ENCODE data around the gene HLA-DQB1. TPM values are rescaled to one million over a fixed set of nuclear protein-coding genes. Genes with fewer than 3 reads are reported as not detected.
"Not testable (repeated sequence)": the region's sequence is repeated elsewhere in the genome, so short reads cannot be mapped to it uniquely, and the experiment has no call there.

HLA-DQB1 gene
- polyA plus RNA-seq, 4 donors = 4.4 to 8.3 (median 6.1) TPM

- not testable (repeated sequence) for DNase-seq (ENCODE audit: low read depth in 4 of 4, low spot score in 3 of 4)
Measured at GRCh38 chr6:32629793-32630192, 36.7 kb downstream of the HLA-DQB1 start.

- DNase-seq (ENCODE audit: low read depth in 4 of 4, low spot score in 3 of 4) = no peak
Measured at GRCh38 chr6:32627831-32628230, 38.6 kb downstream of the HLA-DQB1 start.

- no peak for DNase-seq (ENCODE audit: low read depth in 4 of 4, low spot score in 3 of 4)
Measured at GRCh38 chr6:32627249-32627648, 39.2 kb downstream of the HLA-DQB1 start.

DNA sequence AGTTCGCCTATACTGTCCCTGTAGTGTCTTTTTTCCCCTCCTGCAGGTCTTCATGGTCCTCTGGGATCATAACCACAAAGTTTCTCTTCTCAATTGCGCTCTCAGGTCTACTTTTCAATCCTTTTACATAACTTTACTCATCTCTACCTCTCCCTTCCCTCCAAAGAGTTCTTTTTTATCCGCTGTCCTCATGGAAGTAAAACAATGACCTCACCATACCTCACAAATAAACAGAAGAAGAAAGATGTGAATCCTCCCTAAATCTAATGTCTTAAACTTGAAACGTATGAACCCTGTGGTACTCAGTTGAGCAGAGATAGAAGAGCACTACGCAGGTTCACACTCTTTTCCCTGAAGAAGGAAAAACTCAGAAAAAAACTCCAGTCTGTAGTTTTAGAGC is 41.3 kb downstream of the HLA-DQB1 start:
- DNase-seq (ENCODE audit: low read depth in 4 of 4, low spot score in 3 of 4) = no peak

DNA sequence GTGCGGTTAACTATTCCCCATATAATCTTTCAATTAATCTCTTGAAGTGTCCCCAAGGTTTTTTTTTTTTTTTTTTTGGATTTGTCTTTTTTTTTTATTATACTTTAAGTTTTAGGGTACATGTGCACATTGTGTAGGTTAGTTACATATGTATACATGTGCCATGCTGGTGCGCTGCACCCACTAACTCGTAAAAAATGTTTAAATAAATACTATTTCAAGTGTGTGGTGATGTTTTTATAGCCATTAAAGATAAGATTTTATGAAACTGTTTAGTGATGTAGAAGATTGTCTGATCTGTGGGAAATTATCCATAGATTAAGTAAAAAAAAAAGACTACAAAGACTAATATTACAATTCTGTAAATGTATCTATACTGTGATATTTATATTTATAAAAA is 41.9 kb downstream of the HLA-DQB1 start:
- no peak for DNase-seq (ENCODE audit: low read depth in 4 of 4, low spot score in 3 of 4)

DNA sequence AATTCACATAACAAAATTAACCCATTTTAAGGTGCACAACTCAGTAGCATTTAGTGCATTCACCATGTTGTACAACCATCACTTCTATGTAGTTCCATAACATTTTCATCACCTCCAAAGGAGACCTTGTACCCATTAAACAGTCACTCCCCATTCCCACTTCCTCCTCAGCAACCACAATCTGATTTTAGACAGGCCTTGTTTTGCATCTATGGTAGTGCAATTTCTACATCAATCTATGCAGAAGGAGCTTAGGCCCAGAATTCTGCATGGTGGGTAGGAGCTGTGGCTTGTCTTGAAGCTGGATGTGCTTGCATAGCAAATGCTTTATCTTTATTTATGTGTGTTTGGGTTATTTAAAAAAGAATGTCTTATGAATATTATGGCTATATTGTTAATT is 42.8 kb downstream of the HLA-DQB1 start:
- no peak for DNase-seq (ENCODE audit: low read depth in 4 of 4, low spot score in 3 of 4)

- no peak for DNase-seq (ENCODE audit: low read depth in 4 of 4, low spot score in 3 of 4)
Measured at GRCh38 chr6:32622545-32623401, 43.7 kb downstream of the HLA-DQB1 start.

- DNase-seq (ENCODE audit: low read depth in 4 of 4, low spot score in 3 of 4) = no peak
Measured at GRCh38 chr6:32621372-32621771, 45.1 kb downstream of the HLA-DQB1 start.

DNA sequence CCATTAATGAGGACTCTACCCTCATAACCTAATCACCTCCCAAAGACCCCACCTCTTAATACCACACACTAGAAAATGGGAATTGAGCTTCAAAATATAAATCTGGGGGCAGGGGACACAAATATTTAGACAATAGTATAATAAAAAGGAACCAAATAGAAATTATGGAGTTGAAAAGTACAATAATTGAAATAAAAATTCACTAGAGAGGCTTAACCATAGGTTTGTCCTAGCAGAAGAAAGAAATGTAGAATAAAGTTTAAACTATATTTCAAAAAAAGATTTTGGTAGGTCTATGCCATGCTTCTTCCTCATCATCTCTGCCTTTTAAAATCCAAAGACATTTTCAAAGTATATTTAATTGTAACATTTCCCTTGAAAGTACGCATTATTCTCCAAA is 48.7 kb downstream of the HLA-DQB1 start:
- no peak for DNase-seq (ENCODE audit: low read depth in 4 of 4, low spot score in 3 of 4)

- no peak for DNase-seq (ENCODE audit: low read depth in 4 of 4, low spot score in 3 of 4)
Measured at GRCh38 chr6:32615885-32616532, 50.4 kb downstream of the HLA-DQB1 start.

DNA sequence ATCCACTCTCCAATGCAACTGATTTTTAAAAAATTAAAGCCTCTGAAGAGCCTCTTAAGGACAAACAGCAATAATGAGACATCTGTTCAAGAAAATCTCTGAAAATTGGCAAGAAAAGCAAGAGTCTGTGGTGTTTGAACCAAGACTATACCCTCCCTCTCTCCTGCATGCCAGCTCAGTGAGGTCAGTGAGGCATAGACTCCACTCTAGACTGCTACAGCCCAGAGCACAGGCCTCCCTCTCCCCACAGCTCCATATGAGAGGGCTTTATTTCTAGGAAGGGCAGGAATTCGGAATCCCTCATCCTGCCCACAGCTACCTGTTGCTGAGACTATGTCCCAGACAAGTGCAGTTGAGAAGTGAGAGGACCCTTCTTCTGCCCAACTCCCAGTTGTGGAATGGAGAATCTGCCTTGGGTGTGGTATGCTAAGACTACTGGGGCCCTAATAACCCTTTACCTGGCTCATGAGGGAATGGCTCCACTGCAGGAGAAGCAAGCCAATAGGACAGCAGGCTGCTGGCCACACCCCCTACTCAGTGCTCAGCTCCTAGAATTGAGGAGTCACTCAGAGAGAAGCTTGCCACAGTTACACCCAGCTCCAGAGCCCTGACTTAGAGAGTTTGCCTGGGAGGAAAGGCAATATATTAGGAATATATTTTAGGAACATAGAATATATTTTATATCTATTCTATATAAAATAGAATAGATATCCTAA is 51.9 kb downstream of the HLA-DQB1 start:
- no peak for DNase-seq (ENCODE audit: low read depth in 4 of 4, low spot score in 3 of 4)

DNA sequence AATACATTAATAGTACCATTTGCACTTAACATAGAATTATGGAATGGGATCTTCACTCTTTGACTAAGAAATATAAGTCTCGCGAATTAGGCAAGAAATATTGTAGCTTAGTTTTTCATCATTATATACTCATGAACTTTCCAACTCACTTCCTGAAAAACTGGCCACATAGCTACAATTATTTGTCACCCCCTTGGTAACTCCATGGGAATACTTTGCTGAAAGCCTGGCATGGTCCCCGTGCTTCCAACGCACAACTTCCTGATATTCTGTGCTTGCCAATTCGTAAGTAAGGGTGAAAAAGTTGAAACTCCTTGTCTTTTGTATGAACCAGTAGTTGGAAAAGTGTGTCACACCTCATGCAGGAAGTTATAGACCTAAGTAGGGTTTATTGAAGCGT is 53.0 kb downstream of the HLA-DQB1 start:
- no peak for DNase-seq (ENCODE audit: low read depth in 4 of 4, low spot score in 3 of 4)

GRCh38 chr6:32610682-32611296 is 55.7 kb downstream of the HLA-DQB1 start:
- DNase-seq (ENCODE audit: low read depth in 4 of 4, low spot score in 3 of 4) = no peak

DNA sequence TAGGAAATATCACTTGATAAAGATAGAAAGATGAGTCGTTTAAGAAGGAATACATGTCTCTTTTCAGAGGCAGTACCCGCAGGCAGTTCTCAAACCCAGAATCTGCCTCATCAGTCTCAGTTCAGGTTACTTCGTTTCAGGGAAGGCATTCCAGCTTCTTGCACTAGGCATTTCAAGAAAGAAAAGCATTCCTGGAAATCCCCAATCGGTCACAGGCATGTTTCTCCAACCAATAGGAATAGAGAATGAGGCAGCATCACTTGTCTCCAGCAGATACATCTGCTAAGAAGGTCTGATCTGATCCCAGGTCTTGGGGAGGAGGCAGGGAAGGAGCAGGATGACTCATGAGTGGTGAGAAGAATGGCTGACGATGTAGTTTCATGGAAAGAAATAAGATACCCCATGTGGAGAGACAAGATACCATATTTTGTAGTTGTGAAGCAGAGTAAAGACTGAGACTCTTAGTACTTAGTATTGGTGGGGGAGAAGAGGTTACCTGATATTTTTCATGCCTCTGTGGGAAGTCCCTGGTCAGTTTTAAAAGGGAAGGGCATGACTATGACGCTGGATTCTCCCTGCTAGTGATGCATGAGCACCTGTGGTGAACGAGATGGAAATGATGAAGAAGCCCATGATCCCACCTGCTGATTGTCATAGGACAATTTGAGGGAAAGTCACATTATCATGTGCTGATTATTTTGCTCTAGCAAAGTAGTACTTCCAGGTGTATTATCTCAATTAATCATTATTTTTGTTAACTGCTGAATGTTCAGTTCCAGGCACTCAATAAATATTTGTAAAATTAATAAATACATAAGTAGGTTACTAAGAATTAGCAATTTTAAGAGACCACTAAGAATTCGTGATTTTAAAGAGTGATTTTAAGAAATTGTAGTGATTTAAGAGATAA is 56.5 kb downstream of the HLA-DQB1 start:
- DNase-seq (ENCODE audit: low read depth in 4 of 4, low spot score in 3 of 4) = peak; percentile 72 to 78 (median 76)

Other genes starting within 250 kb of the HLA-DQB1 start
- gene HLA-DRA, start 226.8 kb downstream of the HLA-DQB1 start, polyA plus RNA-seq (ENCODE audit: insufficient read length in 4 of 4) = 10 to 100 TPM; 64.5 to 96.0 (median 91.9) TPM
- 10 to 100 TPM in 3 of 4 donors, 1 to 10 TPM in 1; 9.5 to 51.0 (median 12.5) TPM for gene HLA-DRB5, start 136.4 kb downstream of the HLA-DQB1 start, polyA plus RNA-seq (ENCODE audit: insufficient read length in 4 of 4)
- gene HLA-DRB1, start 76.8 kb downstream of the HLA-DQB1 start, polyA plus RNA-seq (ENCODE audit: insufficient read length in 4 of 4) = 10 to 100 TPM; 31.7 to 64.3 (median 48.3) TPM
- gene HLA-DQA1, start 29.3 kb downstream of the HLA-DQB1 start, polyA plus RNA-seq (ENCODE audit: insufficient read length in 4 of 4) = 1 to 10 TPM; 2.7 to 6.7 (median 3.6) TPM
- under 1 TPM in 2 of 4 donors, not detected in 2; 0.14 to 0.38 TPM for gene HLA-DQA2, start 74.7 kb upstream of the HLA-DQB1 start, polyA plus RNA-seq (ENCODE audit: insufficient read length in 4 of 4)
- gene HLA-DQB2, start 96.9 kb upstream of the HLA-DQB1 start, polyA plus RNA-seq (ENCODE audit: insufficient read length in 4 of 4) = 1 to 10 TPM in 1 of 4 donors, under 1 TPM in 2, not detected in 1; 0.83 to 1.7 (median 0.89) TPM
- under 1 TPM in 3 of 4 donors, not detected in 1; 0.13 to 0.19 (median 0.15) TPM for gene HLA-DOB, start 150.3 kb upstream of the HLA-DQB1 start, polyA plus RNA-seq (ENCODE audit: insufficient read length in 4 of 4)
- gene TAP2, start 172.1 kb upstream of the HLA-DQB1 start, polyA plus RNA-seq (ENCODE audit: insufficient read length in 4 of 4) = 10 to 100 TPM; 11.9 to 14.8 (median 12.8) TPM
- 10 to 100 TPM; 24.1 to 25.5 (median 24.5) TPM for gene PSMB8, start 177.4 kb upstream of the HLA-DQB1 start, polyA plus RNA-seq (ENCODE audit: insufficient read length in 4 of 4)
- 10 to 100 TPM in 3 of 4 donors, 1 to 10 TPM in 1; 10.0 to 12.7 (median 10.8) TPM for gene TAP1, start 187.0 kb upstream of the HLA-DQB1 start, polyA plus RNA-seq (ENCODE audit: insufficient read length in 4 of 4)
- gene PSMB9, start 187.5 kb upstream of the HLA-DQB1 start, polyA plus RNA-seq (ENCODE audit: insufficient read length in 4 of 4) = 1 to 10 TPM; 5.7 to 7.4 (median 6.0) TPM

All from right renal pelvis (tissue), 4 donors.